Astrocyte (in vitro differentiated cells and primary cell): Measurements from ENCODE around the gene CD44.

Experiments
- CTCF ChIP-seq: IDR thresholded peaks from 2 replicates; pipeline ENCODE4 v1.5.1; 2011; ENCODE audit warnings: low read depth, mild to moderate bottlenecking, inconsistent platforms, low read length, moderate library complexity; ENCODE audit not compliant: insufficient read depth
- EZH2 ChIP-seq: IDR thresholded peaks from 2 replicates; pipeline ENCODE4 v1.6.1; 2012; ENCODE audit warnings: mild to moderate bottlenecking, low read length, inconsistent platforms; ENCODE audit not compliant: insufficient read depth

- TF ChIP-seq EZH2: no peak
- no peak for TF ChIP-seq CTCF
Observed at GRCh38 chr11:35174666-35175065, 35.7 kb downstream of the CD44 start.
